CD4-positive, alpha-beta T cell treated with Interleukin-2 at 100 ng/mL for 4 hours (primary cell): ENCODE data around the gene UNC80.

ENCODE experiments used
- DNase-seq: peaks from one replicate; pipeline ENCODE4 v3.0.0-alpha.2; 2020; ENCODE audit warnings: low spot score

Gene UNC80

GRCh38 chr2:209917154-209917771, 145.6 kb downstream of the UNC80 start:
- DNase-seq: no peak

- no peak for DNase-seq
Observed at GRCh38 chr2:209918251-209918650, 146.6 kb downstream of the UNC80 start.

- DNase-seq: no peak
Observed at GRCh38 chr2:209922116-209922515, 150.5 kb downstream of the UNC80 start.

- DNase-seq: no peak
Observed at GRCh38 chr2:209929369-209929768, 157.7 kb downstream of the UNC80 start.

- no peak for DNase-seq
Observed at GRCh38 chr2:209933499-209934483, 162.2 kb downstream of the UNC80 start.

- no peak for DNase-seq
Observed at GRCh38 chr2:209936106-209936666, 164.6 kb downstream of the UNC80 start.

- DNase-seq: no peak
Observed at GRCh38 chr2:209937893-209938292, 166.3 kb downstream of the UNC80 start.

GRCh38 chr2:209938906-209939305, 167.3 kb downstream of the UNC80 start:
- DNase-seq: no peak

- DNase-seq: no peak
Observed at GRCh38 chr2:209940936-209941335, 169.3 kb downstream of the UNC80 start.

- no peak for DNase-seq
Observed at GRCh38 chr2:209942426-209942825, 170.8 kb downstream of the UNC80 start.

- no peak for DNase-seq
Observed at GRCh38 chr2:209942936-209943605, 171.4 kb downstream of the UNC80 start.

- DNase-seq: no peak
Observed at GRCh38 chr2:209943776-209944175, 172.1 kb downstream of the UNC80 start.

- no peak for DNase-seq
Observed at GRCh38 chr2:209946539-209946938, 174.9 kb downstream of the UNC80 start.

- DNase-seq: no peak
Observed at GRCh38 chr2:209956271-209956670, 184.6 kb downstream of the UNC80 start.

GRCh38 chr2:209958016-209958415, 186.4 kb downstream of the UNC80 start:
- DNase-seq: no peak

- DNase-seq: no peak
Observed at GRCh38 chr2:209960045-209960444, 188.4 kb downstream of the UNC80 start.

GRCh38 chr2:209960676-209961630, 189.3 kb downstream of the UNC80 start:
- peak; percentile 31 for DNase-seq

GRCh38 chr2:209965723-209966122, 194.1 kb downstream of the UNC80 start:
- no peak for DNase-seq

GRCh38 chr2:209969692-209970091, 198.1 kb downstream of the UNC80 start:
- no peak for DNase-seq

GRCh38 chr2:209970271-209970670, 198.6 kb downstream of the UNC80 start:
- no peak for DNase-seq

- DNase-seq: no peak
Observed at GRCh38 chr2:209970711-209971110, 199.1 kb downstream of the UNC80 start.
